Hematopoietic multipotent progenitor cell treated with erythropoietin and hydrocortisone succinate and interleukin-3 and kit ligand, for 17 days (in vitro differentiated cells): ENCODE measurements around the gene SLAMF9.

Experiments
- DNase-seq: peaks from one replicate; pipeline ENCODE4 v3.0.0-alpha.2; 2015; ENCODE audit warnings: low spot score

The SLAMF9 gene

DNA sequence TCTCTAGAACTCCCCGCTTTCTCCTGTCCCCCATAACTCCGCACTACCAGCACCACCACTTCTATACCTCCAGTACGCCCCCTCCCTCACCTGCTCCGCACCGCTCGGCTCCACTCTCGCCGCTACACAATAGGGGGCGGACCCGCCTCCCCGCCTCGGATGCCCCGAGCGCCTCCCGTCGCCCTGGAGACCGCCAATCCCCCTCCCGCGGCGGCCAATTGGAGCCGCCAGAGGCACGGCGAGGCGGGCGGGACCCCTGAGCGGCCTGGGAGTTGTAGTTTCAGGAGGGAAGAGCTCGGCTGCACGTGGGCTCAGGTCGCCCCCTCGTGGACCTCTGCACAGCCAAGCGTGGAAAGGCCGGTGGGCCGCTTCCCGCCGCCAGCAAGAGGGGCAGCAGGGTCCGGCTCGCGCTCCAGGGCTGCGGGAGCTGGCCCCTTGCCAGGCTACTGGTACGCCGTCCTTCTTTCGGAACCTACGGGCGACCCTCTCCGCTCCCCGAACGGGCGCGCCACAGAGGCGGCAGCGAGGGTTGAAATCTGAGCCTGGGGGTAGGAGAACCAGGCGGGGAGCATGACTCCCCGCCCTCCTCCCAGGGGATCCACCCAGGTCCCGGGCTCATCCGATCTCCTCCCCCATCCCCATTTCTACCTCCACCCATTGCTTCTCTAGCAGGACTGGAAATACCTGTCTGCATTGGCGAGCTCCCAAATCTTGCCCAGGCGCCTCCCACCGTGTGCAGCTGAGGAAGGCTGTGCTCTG lies 8.4 kb downstream of the SLAMF9 start, which contains the start of gene IGSF9:
TSS of gene IGSF9 (minus strand) at position 131 of the 759 bp plus-strand sequence. CDS start 2,159 bp downstream, outside the sequence.
- no peak for DNase-seq

DNA sequence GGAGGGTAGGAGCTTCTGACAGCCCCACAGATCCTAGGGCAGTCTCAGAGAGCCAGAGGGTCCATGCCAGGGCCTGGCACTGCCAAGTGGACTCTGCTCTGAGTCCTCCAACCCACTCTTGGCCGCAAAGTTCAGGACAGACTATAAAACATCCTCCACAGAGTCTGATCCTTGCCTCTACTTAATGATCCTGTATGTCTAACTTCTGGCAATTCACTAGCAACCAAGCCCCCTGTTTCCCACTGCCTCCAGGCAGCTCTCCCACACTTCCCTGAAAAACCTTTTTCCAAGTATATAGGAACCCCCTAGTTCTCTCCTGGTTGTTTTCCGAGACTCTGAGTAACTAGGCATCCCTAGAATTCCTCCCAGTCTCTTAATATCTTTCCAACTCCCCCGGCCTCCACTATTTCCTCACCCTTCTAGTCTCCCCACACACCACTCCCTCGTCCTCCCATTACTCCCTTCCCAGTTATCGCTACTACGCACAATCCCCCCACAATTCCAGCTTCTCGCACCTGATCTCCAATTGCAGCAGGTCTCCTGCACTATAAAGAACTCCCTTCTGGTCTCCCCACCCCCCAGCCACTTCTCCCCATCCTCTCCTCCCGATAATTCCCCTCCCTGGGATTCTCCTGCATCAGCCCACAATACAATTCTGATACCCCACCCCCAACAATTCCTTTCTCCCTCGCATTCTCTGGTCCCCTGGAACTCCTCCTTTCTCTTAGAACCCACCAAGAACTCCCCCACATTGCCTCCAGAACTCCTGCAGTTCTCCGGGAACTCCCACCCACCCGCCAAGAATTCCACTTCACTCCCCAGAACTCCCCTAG lies 9.2 kb downstream of the SLAMF9 start:
- DNase-seq = no peak

- DNase-seq = no peak
Observed at GRCh38 chr1:159943908-159944622, 10.0 kb downstream of the SLAMF9 start.

- DNase-seq = no peak
Observed at GRCh38 chr1:159943278-159943640, 10.8 kb downstream of the SLAMF9 start.

DNA sequence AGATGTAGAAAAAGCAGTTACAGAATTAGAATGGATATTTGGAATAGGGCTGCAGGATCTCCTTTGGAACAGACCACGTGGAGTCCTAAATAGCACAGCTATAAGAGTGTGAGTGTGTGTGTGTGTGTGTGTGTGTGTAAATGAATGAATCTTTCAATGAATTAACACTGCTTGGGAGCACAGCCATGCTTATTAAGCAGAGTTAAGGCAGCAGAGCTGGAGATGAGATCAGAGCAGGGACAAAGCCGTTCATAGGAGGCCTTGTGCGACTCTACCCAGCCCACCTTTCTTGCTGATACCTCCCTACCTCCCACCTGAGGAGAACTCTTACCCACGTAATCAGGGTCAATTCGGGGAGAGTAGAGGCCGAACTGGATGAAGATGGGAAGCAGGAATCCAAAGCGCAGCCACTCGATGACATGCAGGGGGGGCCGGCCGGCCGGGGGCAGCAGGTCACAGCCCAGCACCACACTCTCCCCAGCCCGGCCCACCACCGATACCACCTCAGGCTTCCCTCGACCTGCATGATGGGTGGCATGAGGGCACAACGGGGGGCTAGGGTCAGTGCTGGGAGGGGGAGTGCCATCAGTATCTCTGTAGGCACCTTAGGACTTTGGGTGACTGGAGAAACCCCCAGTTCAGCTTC lies 11.3 kb downstream of the SLAMF9 start:
- no peak for DNase-seq

GRCh38 chr1:159941591-159942560 lies 12.2 kb downstream of the SLAMF9 start:
- DNase-seq = no peak

DNA sequence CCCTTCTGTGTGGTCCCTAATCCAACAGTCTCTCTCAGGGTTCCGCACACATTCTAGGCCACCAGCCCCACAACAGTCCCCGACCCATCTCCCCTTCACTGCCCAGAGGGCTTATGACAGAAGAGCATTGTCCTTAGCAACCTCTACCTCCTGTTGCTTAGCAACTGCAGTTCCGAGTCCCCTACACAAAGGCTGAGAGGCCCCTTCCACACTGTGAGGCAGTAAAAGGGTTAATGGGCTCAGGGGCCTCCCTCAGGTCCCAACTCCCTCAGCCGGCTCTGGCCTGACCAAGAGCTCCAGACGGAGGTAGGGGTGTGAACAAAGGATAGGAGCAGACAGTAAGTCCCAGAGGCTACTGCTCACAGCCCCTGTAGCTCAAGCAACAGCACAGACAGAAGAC lies 12.9 kb downstream of the SLAMF9 start:
- DNase-seq = no peak

- no peak for DNase-seq
Observed at GRCh38 chr1:159940006-159940620, 13.9 kb downstream of the SLAMF9 start.

GRCh38 chr1:159939678-159940002 lies 14.4 kb downstream of the SLAMF9 start:
- DNase-seq = no peak

GRCh38 chr1:159938905-159939677 lies 14.9 kb downstream of the SLAMF9 start:
- no peak for DNase-seq

DNA sequence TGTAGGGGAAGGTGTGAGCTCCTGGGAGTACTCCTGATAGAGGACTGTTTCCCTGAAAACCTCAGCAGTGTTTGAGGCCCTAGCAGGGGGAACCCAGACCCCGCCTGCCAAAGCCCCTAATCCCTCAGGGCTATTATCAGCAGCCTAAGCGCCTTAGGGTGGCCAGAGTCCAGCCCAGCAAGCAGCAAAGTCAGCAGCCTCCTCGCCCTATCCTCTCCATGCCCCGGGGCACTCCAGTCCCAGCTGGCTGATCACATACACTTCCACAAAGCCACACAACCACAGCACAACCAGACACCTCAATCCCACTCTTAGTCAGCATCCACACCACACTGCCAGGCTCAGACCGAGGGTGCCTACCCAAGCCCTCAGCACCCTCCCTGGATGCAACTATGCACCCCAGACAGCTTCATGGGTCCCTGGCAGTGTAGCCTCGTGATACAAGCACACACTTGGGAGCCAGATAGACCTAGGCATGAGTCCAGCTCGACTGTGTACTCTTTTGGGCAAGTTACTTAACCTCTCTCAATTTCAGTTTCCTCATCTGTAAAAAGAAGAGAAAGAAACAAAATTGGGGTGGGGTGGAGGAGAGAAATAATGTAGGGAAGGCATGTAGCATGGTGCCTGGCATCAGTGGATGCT lies 15.7 kb downstream of the SLAMF9 start:
- no peak for DNase-seq

DNA sequence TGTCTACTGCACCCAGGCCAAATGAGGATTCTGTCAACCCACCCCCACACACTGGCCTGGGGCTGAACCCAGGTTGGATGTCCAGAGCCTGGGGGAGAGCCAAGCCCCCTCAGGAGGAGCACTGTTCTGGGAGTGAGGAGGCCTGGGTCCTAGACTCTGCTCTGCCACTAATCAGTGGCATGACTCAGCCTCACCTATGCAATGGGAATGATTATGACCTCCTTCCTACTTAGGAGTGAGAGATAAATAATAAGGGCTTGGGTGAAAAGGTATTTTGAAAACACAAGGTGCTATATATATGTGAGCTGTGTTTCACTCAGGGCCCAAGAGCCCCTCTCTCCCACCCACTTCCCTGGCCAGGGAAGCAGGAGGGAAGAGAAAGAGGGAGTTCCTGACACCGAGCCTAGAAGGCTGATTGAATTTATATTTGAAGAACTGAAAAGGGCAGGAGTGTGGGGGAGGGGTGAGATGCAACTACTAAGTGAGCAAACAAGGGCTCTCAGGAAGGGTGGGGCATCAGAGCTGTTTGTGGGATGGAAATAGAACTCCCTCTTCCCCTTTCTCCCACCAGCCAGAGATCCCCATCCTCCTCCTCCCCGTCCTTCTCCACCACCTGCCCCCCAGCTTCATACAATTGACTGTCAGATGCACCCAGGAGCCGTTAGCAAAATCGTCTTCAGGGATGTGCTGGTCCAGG lies 16.8 kb downstream of the SLAMF9 start:
- no peak for DNase-seq

DNA sequence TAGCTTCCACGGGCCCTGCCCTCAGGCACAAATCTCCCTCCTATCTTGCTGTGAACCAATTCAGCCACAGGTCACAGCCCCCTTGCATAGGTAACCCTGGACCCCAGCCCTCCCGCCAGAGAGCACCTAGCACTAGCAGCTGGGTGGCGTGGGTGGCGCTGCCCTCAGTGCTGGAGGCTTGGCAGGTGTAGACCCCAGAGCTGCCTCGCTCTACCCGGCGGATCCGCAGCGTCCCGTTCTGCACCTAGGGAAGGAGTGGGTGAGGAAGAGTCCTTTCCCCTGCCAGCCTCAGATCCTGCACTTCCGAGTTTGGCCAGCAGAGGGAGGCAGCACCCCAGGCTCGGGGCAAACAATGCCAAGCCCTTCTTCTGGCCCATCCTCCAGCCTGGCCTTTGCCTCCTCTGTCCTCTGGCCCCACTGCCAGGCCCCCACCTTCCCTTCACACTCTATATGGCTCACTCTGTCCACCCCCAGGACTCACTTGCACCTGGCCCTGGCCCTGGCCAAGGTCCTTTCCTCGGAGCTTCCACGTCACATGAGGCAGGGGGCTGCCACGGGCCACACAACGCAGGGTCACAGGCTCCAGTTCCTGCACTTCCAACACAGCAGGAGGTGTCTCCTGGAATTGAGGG lies 17.6 kb downstream of the SLAMF9 start:
- DNase-seq = peak; percentile 75

GRCh38 chr1:159935719-159936272 lies 18.2 kb downstream of the SLAMF9 start:
- no peak for DNase-seq

DNA sequence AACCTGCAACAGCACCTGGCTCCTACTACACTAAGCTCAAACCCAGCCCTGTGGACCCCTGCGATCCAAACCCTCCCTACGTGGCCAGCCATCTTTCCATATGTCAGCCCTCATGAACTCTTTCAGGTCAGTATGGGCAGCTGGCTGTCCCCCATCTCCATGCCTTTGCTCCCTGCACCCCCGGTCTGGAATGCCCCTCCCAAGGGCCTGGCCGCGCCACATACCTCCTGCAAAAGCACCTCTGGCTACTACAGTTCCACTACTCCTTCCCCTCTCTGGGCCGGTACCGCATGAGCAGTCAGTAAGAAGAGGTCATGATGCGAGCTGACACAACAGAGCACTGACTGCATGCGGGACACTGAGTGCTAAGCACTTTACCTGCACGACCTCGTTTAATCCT lies 18.7 kb downstream of the SLAMF9 start:
- no peak for DNase-seq

- DNase-seq = no peak
Observed at GRCh38 chr1:159934136-159935039, 19.6 kb downstream of the SLAMF9 start.

DNA sequence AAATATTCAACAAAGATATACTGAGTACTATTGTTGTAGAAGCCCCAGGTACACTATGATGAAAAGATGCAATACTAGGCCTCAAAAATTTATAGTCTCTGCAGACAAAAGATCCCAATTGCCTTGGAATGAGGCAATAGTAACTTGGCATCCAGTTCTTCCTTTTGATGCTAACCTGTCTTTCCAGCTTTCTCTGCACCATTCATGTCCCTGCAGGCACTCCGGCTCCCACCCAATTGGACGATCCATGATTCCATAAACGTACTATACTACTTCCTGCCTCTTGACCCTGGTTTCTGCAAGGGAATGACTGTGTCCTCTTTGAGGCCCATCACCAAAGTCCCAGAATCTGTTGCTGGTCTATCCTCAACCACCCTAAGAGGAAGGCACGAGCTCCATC lies 20.7 kb downstream of the SLAMF9 start:
- DNase-seq = no peak
